Measurements from ENCODE around the gene PLCB1.

DNA sequence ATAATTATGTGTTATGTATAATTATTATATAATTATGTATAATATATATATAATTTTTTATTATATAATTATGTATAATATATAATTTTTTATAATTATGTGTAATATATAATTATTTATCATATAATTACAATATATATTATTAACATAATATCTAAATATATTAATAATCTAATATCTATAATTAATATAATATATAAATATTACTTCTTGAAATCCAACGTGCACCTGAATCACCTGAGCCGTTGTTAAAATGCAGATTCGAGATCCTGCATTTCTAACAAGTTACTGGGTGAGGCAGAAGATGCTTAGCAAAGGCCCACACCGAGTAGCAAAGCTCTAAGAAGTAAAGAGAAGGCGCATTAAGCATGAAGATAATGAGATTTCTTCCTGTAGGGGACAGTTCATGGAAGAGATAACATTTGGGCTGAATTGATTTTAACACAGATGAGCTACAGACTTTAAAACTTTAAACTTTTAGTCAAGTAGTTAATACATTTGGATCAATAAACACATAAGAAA, 530.4 kb downstream of the PLCB1 start:
- TF ChIP-seq, protein P1, sequence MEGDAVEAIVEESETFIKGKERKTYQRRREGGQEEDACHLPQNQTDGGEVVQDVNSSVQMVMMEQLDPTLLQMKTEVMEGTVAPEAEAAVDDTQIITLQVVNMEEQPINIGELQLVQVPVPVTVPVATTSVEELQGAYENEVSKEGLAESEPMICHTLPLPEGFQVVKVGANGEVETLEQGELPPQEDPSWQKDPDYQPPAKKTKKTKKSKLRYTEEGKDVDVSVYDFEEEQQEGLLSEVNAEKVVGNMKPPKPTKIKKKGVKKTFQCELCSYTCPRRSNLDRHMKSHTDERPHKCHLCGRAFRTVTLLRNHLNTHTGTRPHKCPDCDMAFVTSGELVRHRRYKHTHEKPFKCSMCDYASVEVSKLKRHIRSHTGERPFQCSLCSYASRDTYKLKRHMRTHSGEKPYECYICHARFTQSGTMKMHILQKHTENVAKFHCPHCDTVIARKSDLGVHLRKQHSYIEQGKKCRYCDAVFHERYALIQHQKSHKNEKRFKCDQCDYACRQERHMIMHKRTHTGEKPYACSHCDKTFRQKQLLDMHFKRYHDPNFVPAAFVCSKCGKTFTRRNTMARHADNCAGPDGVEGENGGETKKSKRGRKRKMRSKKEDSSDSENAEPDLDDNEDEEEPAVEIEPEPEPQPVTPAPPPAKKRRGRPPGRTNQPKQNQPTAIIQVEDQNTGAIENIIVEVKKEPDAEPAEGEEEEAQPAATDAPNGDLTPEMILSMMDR (conservative IDR thresholded peaks at IDR 0.05) = no peak
- TF ChIP-seq EZH2 (IDR thresholded peaks at IDR 0.05; ENCODE audit: low read depth) = no peak

Data from PC-9 (cell line).